NCI-H345 treated with DMSO at 0.1 percent for 48 hours (cell line): ENCODE results near the gene TSG101.

ENCODE experiments used
- DNase-seq: peaks from one replicate; lab custom pipeline; 2025; ENCODE audit not compliant: unreplicated experiment; lab: John Stamatoyannopoulos, UW

The TSG101 gene, protein sequence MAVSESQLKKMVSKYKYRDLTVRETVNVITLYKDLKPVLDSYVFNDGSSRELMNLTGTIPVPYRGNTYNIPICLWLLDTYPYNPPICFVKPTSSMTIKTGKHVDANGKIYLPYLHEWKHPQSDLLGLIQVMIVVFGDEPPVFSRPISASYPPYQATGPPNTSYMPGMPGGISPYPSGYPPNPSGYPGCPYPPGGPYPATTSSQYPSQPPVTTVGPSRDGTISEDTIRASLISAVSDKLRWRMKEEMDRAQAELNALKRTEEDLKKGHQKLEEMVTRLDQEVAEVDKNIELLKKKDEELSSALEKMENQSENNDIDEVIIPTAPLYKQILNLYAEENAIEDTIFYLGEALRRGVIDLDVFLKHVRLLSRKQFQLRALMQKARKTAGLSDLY

DNA sequence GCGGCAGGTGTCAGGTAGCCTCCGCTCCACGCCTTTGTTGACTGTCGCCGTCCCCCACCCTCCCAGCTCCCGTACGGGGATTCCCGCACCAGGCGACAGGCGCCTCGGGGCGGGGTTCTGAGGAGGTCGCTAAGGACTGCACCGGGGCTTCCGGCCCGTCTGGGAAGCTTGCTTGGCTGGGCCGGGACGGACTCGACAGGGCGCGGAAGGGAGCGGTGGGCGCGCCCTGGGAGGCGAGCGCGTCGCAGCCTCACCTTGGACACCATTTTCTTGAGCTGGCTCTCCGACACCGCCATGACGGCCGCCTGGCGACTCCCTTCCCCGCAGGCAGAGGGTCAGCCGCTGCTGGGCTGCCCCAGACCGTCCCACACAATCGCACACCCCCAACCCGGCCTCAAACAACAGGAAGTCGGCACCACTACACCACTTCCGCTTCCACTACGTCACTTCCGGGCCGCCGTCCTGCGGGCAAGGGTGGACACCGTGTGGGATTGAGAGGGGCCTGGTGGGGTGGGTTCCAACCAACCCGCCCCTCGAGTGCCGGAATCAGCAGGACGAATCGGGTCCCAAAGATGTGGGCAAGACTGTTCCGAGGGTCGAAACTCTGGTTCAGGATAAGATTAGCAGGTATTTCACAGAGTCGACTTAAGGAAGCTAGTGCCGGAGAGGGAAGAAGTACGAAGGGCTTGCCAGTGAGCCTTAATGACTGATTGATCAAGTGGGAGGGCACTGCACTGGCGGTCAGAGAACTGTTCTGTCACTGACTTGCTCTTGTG is at the start of gene TSG101:
TSG101 (minus strand) TSS at position 422 of the 776 bp plus-strand sequence; CDS start at position 296, 126 bp downstream.
- DNase-seq, result peak; percentile 76

DNA sequence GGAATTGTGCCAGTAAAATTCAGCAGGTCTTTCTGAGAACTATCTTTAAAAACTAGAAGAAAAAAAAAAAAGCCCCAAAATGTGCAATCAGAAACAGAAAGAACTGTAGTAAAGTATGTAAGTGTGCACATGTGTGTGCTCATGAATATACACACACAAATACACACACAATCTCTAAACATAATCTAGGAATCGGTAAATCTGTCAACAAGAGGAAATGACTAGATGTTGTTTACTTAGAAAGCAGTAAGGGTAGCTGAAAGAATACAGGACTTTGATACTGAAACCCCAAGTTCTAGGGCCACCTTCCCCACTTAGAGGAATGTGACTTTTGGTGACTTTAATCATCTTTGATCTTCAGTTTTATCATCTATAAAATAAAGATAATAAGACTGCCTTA is 48.6 kb upstream of the TSG101 start:
- no peak for DNase-seq

DNA sequence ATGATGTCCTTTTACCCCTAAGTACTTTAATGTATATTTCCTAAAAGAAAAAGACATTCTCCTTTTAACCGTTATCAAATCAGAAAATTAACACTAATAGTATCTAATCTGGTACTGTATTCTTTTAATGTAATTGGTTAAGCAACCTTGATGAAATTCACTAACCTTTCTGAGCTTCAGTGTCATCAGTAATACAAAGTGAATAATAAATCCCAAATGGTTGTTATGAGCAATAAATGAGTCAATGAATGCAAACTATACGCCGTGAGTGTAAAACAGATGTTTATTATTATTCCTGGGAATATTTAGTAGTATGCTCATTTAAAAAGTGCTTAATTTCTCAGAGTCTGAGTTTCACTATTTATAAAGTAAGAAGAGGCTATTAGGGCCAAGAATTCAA is 40.3 kb upstream of the TSG101 start:
- DNase-seq, result no peak

DNA sequence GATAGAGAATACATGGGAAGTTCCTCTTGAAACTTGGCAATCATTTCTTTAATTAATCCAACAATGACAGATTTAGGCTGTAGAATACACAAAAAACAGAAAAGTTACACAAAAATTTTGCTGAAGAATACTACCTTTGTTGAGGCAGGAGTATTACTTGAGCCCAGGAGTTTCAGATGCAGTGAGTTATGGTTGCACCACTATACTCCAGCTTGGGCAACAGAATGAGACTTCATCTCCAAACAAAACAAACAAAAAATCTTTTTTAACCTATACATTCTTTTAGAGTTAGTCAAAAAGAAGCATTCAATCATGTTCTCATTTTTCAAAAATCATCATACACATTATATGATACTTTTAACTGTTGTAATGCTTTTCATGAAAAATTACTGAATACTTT is 39.7 kb upstream of the TSG101 start:
- DNase-seq, result no peak

DNA sequence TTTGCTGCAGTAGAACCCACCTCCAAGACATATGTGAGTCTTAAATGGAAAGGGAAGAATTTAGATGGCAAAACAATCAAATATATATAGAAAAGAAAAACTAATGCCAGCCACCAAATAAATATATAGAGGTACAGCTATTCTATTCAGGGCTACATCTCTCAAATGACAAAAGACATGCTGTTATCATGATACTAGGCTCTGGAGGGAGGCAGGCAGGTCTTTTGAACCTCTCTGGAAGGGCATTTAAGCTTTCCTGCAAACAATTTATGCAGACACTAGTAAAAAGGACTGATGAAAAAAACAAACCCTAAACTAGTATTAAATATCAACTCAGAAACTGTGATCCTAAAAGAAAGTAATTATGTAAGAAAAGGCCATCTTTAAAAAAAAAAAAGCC is 37.4 kb upstream of the TSG101 start:
- DNase-seq, result no peak

DNA sequence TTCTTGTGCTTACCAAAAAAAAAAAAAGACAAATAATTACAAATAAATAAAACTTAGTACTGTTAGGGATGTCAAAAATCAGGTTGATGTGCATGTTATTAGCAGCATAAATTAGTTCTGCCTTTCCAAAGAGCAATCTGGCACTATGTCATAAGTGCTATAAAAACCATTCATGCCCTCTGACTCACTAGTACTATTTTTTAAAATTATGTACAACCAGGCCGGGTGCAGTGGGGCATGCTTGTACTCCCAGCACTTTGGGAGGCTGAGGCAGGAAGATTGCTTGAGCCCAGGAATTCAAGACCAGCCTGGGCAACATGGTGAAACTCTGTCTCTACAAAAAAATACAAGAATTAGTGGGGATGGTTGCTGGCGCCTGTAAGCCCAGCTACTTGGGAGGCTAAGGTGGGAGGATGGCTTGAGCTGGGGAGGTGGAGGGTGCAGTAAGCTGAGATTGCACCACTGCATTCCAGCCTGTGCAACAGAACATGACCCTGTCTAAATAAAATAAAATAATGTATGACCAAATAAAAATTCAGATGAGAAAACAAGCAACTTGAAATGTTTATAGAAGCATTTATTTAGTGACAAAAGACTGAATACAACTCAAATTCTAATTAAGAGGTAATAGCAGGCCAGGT is 36.5 kb upstream of the TSG101 start:
- DNase-seq, result no peak

DNA sequence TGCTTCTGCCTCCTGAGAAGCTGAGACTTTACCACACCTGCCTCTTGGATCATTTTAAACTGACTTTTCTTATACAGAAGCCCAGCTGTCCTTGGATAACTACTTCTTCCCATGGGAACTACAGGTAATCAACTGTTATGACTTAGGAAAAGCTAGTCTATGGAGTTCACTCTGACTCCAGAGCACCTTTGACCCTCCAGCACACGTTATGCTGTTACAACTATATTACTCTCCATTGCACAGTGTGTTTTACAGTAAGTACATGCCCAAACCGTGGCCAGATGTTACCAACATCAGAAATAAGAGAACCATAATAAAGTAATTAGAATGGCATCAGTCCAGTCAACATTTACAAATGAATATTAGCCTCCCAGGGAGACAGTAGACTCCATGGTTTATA is 21.3 kb upstream of the TSG101 start:
- no peak for DNase-seq

DNA sequence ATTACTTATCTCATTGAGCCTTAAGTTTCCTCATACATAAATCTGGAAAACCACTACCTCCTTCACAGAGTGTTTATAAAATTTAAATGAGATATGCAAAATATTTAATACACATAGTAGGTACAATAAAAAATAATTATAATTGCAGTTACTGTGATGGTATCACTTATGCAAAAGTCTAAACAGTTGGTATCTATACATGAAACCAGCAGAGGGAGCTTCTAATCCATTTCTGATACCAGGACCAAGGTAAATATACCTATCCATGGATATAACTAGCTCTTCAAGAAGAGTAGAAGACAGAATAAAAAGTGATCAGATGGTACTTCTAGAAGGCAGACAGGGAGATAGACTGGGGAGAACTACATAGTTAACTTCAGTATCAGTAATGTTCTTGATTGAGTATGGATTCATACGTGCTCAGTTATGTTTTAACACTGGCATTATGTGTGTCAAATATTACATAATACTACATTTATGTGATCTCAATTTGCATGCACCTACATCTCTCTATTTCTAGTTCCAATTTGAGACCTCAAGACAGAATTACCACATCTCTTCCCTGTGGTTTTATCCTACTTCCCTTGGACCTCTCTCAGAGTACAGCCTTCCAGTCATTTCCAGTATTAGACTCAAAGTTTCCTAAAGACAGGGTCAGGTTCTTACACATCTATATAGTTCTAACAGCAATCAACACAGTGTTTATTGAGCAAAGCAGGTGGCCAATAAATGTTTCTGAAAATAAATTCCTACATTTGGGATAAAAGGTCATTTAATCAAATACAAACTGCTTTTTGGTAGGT is 13.7 kb upstream of the TSG101 start:
- DNase-seq, result peak; percentile 24

DNA sequence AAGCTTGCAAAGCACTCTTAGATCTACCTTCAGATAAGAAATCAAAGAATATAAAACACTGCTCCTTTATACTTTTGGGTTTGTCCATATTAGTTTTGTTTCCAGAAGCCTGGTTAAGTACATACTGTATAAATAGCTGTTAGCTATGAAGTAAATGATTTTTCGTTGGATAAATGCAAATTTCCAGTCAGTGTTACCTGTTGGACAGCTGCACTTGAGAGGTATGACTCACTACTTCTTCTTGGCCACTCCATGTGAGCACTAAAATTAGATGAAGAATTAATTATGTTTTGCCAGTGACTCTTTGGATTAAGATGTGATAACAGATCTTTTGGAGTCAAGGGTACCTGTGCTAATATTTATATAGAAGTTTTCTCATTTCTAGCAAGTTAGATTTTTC is 9.5 kb upstream of the TSG101 start:
- no peak for DNase-seq

DNA sequence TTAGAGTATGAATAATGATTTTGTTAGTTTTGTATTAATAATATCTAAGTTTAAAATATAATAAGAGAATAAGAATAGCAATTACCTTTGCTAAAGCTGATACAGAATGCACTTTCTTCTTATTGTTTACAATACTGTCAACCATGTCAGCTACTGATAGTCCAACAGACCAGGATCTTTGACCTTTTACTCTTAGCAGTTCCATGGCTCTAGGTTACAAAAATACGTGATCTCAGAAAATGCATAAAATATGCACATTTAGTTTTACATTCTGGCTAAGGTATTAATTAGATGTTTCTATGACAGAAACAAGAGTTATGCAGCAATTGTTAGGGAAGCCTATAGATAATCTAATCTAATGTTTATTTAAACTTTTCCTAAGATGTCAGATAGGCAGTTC is 7.5 kb upstream of the TSG101 start:
- DNase-seq, result no peak

DNA sequence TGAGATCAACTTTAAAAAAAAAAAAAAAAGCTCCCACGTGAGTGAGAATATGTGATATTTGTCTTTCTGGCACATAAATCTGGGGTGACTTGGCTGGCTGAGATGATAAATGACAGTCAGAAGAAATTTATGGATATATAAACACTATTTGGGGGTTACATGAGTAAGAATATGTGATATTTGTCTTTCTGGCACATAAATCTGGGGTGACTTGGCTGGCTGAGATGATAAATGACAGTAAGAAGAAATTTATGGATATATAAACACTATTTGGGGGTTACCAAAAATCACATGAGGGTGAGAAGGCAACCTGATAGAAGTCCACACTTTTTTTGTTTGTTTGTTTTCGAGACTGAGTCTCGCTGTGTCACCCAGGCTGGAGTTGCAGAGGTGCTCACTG is 6.6 kb upstream of the TSG101 start:
- no peak for DNase-seq

DNA sequence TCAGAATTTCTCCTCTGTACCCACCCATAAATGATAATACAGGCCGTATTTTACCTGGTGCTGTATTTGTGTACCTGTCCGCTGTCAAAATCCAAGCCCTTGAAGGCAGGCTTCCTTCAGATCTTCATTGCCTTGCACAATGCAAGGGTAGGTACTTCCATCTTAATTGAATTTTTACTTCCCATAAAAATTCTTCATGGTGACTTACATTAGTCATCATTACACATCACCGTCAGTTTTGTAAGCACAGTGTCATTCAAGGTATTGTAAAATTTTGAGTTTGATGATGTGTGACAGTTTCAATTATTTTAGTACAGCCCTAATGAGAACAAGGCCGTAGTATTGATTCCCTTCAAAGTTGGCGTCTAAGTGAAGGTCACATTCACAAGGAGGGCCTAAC is 770 bp upstream of the TSG101 start:
- no peak for DNase-seq

DNA sequence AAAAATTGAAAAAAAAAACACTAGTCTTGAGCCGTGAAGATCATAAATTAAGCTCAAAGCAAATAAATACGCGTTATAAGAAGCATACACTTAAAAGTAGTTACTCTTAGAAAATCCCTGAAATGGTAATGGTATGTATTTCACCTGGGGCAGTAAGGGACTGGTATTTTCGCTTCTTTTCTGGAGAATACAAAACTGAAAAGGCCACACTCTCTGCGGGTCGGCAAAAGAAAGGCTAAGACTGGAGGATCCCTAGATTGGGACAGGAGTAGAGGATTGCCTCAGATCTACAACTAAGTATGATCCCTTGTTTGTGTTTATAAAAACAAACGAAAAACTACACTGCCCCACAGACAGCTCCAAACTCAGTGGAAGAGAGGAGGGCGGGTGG is 617 bp downstream of the TSG101 start:
- DNase-seq, result no peak

DNA sequence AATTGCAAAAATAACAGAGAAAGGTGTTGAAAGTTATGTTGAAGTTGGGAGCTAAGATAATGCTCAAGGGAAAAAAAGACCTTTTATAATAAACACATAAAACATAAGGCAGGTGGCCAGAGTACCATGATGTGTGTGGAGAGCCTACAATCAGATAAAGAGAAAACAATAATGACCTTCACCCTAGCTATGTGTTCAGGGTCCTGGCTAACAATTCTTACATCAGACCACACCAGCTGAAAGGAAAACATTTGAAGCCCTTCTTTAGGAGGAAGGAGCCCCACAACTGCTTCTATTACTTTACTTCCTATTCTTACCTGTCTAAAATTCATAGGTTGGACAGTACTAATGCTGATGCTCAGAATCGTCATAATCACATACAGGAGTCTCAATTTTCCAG is 2.5 kb downstream of the TSG101 start:
- no peak for DNase-seq

DNA sequence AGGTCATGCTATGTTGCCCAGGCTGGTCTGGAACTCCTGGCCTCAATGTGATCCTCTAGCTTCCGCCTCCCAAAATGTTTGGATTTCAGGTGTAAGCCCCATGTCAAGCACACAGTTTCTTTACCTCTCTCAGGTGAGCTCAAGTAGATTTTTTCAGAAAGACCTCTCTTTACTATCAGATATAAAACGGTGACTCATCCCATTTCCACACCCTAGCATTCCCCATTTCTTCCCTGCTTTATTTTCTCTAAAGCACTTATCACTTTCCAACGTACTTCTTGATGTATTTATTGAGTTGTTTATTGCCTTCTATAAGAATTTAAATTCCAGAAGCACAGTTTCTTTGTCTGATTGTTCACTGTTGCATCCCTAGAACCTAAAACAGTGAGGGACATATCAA is 3.7 kb downstream of the TSG101 start:
- DNase-seq, result no peak

DNA sequence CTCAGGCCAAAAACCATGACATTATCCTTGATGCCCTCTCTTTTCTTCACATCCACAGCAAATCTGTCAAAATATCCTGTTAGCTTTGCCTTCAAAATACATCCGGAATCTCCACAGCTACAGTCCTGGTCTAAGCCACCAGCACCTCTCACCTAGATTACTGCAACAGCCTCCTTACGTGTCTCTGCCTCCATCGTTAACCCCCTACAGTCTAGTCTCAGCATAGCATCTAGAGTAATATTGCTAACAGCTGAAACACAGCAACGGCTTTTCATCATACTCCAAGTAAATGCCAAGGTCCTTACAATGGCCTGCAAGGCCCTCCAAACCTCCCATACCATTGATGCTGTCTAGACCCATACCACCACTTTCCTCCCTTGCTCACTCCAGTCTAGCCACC is 4.4 kb downstream of the TSG101 start:
- DNase-seq, result no peak

DNA sequence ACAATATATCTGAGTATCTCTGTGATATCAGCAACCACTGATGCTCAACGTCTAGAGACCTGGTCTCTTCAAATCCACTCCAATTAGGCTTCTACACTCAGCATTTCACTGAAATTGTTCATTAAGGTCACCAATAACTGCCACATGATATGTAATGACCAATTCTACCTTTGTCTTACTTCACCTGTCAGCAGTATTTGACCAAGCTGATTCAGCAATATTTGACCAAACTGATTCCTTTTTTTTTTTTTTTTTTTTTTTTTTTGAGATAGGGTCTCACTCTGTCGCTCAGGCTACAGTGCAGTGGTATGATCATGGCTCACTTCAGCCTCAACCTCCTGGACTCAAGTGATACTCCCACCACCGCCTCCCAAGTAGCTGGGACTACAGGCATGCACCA is 5.6 kb downstream of the TSG101 start:
- DNase-seq, result no peak

DNA sequence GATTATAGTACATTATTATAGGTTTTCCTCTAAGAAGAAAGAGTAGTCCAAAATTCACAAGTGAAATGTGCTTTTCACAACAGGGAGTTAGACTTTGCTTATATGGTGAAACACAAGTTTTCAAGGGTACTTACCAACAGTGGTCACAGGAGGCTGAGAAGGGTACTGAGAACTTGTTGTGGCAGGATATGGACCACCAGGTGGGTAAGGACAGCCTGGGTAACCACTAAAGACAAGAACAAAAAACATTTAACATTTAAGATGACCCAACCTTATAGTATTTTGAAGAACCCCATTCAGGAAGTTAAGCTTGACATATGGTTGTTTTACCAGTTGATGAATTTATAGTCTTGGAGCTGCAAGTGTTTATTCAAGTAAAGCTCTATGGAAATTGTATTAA is 24.4 kb downstream of the TSG101 start:
- no peak for DNase-seq

DNA sequence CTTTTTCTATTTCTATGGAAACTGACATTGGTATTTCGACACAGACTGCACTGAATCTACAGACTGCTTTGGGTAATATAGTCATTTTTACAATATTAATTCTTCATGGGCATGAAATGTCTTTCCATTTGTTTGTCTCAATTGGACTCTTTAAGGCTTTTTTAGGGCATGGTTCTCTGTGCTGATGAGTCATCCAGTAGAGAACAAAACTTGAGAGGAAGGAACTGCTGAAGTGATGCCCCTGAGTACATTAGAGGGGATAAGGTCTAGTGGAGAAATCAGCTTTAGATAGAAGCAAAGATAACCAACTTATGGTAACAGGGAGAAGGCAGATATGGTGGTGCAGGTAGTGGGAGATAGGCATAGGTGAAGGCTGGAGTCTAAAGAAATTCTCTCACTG is 25.1 kb downstream of the TSG101 start:
- no peak for DNase-seq

DNA sequence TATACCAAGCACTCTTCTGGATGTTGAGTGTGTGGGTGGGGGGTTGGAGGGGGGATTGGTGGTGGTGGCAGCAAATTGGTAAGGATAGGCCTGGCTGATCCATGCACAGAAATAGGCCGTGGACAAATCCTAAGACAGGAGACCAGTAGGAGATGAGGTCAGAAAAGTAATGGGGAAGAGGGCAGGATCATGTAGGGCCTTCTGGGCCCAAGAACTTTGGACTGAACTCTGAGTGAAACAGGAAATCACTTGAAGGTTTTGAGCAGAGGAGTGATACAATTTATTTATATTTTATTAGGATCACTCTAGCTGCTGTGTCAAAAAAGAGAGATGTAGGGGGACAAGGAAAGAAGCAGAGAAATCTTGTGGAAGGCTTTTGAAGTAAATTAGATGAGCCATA is 28.7 kb downstream of the TSG101 start:
- no peak for DNase-seq

DNA sequence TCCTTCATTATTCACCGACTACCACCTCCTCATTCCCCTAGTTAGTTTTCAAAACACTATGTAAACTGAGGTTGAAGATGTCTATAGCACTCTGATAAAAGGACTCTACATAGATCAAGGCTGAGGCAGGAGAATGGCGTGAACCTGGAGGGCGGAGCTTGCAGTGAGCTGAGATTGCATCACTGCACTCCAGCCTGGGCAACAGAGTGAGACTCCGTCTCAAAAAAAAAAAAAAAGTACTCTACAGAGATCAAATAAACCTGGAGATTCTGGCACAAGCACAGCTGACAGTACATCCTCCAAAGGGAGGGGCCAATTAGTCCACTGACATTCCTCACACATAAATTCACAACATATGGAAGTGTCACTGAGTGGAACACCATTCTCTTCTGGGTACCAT is 31.0 kb downstream of the TSG101 start:
- DNase-seq, result no peak
